Esophagus squamous epithelium (tissue), 5 donors: ENCODE data around the gene TMEM212. TPM values are rescaled to one million over a fixed set of nuclear protein-coding genes. Genes with fewer than 3 reads are reported as not detected.

Experiments
- DNase-seq: peaks from one replicate; lab custom pipeline; 2025; lab: John Stamatoyannopoulos, UW
- H3K27ac ChIP-seq, 4 donors: fragments of 200-600 bp; sonication (generic); one replicate each; pipeline ENCODE4 v1.5.1; 2016 to 2019; ENCODE audit warnings: mild to moderate bottlenecking in 1 of 4
- H3K27me3 ChIP-seq, 4 donors: fragments of 200-600 bp; sonication (generic); 1 replicate in 3 of 4; 2 replicates in 1 of 4; pipeline versions ENCODE4 v1.5.1 to v1.6.0; 2017 to 2021; ENCODE audit warnings: antibody characterized with exemption in 1 of 4
- H3K36me3 ChIP-seq, 3 donors: fragments of 200-600 bp; sonication (generic); one replicate each; pipeline ENCODE4 v1.5.1; 2016 to 2019
- H3K4me1 ChIP-seq, 3 donors: fragments of 200-600 bp; sonication (generic); one replicate each; pipeline ENCODE4 v1.5.1; 2017 to 2019
- H3K4me3 ChIP-seq, 4 donors: fragments of 200-600 bp; sonication (generic); 1 replicate in 3 of 4; 2 replicates in 1 of 4; pipeline ENCODE4 v1.5.1; 2016 to 2019; ENCODE audit warnings: mild to moderate bottlenecking in 2 of 4, moderate library complexity in 1 of 4
- H3K9me3 ChIP-seq, 3 donors: fragments of 200-600 bp; sonication (generic); one replicate each; pipeline ENCODE4 v1.5.1; 2016 to 2019
- CTCF ChIP-seq, 6 experiments: fragments of 450-650 bp in 4 of 6; fragments of 200-600 bp in 2 of 6; sonication (generic) in 2 of 6; IDR thresholded peaks; one replicate each; pipeline ENCODE4 v1.5.1; 2016 to 2019; ENCODE audit warnings: antibody characterized with exemption in 6 of 6, mild to moderate bottlenecking in 4 of 6, moderate library complexity in 4 of 6
- POLR2A ChIP-seq, 4 donors: fragments of 450-650 bp; IDR thresholded peaks; one replicate each; pipeline ENCODE4 v1.6.1; 2017; ENCODE audit warnings: antibody characterized with exemption in 4 of 4, mild to moderate bottlenecking in 4 of 4, moderate library complexity in 3 of 4
- WGBS, 2 donors: methylation state at CpG; one replicate each; pipeline ENCODE4 v1.1.5; 2018; 5-methylcytosine and 5-hydroxymethylcytosine counted together
- intact Hi-C: fragments of 100-400 bp; cut with DNase I; formaldehyde crosslinking; loops from one replicate; pipeline ENCODE4 v1.15.0; 2022
- total RNA-seq, 4 donors: library from RNA; depleted of rRNA; stranded (reverse); fragments of >200 nt; gene quantifications; one replicate each; pipeline ENCODE4 v1.1.0, GENCODE V29; 2016
- donor health status: DM: yes; HTN: yes; CAD: no.

The TMEM212 gene
- total RNA-seq, 4 donors from 2014 or later, result not detected

- intact Hi-C loops, result loop anchor here (10.0 kb wide), 1 partner anchor 187 kb away; no protein-coding TSS in a partner anchor
Measured at GRCh38 chr3:171831936-171832335, 11.2 kb upstream of the TMEM212 start.

GRCh38 chr3:171832989-171833388, 10.2 kb upstream of the TMEM212 start:
- Histone ChIP-seq H3K36me3 (no peaks in the 10 kb centered on the region), H3K27me3 (no peaks in the 10 kb centered on the region), H3K4me3 (no peak overlapping the region), H3K9me3 (no peaks in the 10 kb centered on the region), H3K4me1 (peaks cover 0 to 39% (median 20%) of the 10 kb centered on the region in 3 donors), H3K27ac (peak overlapping the region in 1 of 4 donors; percentile 52)
- TF ChIP-seq POLR2A (IDR thresholded peaks at IDR 0.05) (no peak), CTCF (IDR thresholded peaks at IDR 0.05) (no peak)
- 47 to 50% methylated on average over 5 of the region's 5 CpGs for WGBS, 2 donors
- intact Hi-C loops, result loop anchor here (10.0 kb wide), 1 partner anchor 188 kb away; no protein-coding TSS in a partner anchor
- no peak for DNase-seq

More at GRCh38 chr3:171831936-171832335, 11.2 kb upstream of the TMEM212 start:
- TF ChIP-seq CTCF (IDR thresholded peaks at IDR 0.05) (no peak), POLR2A (IDR thresholded peaks at IDR 0.05) (no peak)
- Histone ChIP-seq H3K27ac (no peak overlapping the region), H3K9me3 (no peaks in the 10 kb centered on the region), H3K4me1 (peaks cover 0 to 39% (median 20%) of the 10 kb centered on the region in 3 donors), H3K36me3 (no peaks in the 10 kb centered on the region), H3K27me3 (no peaks in the 10 kb centered on the region), H3K4me3 (no peak overlapping the region)
- 49 to 61% methylated on average over 3 of the region's 3 CpGs for WGBS, 2 donors
- DNase-seq, result no peak

GRCh38 chr3:171833789-171834460, 9.2 kb upstream of the TMEM212 start:
- Histone ChIP-seq H3K36me3 (no peaks in the 10 kb centered on the region), H3K27ac (peak overlapping the region in 2 of 4 donors; percentile 6 to 52), H3K4me1 (peaks cover 0 to 43% (median 19%) of the 10 kb centered on the region in 3 donors), H3K4me3 (no peak overlapping the region), H3K9me3 (no peaks in the 10 kb centered on the region), H3K27me3 (no peaks in the 10 kb centered on the region)
- TF ChIP-seq POLR2A (IDR thresholded peaks at IDR 0.05), result no peak
- peak in 5 of 6 experiments; percentile 22 to 72 (median 60) for TF ChIP-seq CTCF (IDR thresholded peaks at IDR 0.05)
- no peak for DNase-seq
- 35 to 63% methylated on average over 3 of the region's 3 CpGs for WGBS, 2 donors
- intact Hi-C loops, result loop anchor here (10.0 kb wide), 1 partner anchor 189 kb away; no protein-coding TSS in a partner anchor

- Histone ChIP-seq H3K36me3 (no peaks in the 10 kb centered on the region), H3K27ac (peak overlapping the region in 2 of 4 donors; percentile 6 to 52), H3K9me3 (no peaks in the 10 kb centered on the region), H3K4me3 (no peak overlapping the region), H3K4me1 (peaks cover 0 to 40% (median 17%) of the 10 kb centered on the region in 3 donors), H3K27me3 (no peaks in the 10 kb centered on the region)
- intact Hi-C loops, result loop anchor here (10.0 kb wide), 1 partner anchor 190 kb away; no protein-coding TSS in a partner anchor
- no peak for DNase-seq
- WGBS, 2 donors, result 69 to 72% methylated on average over 5 of the region's 5 CpGs
- TF ChIP-seq POLR2A (IDR thresholded peaks at IDR 0.05) (no peak), CTCF (IDR thresholded peaks at IDR 0.05) (no peak)
Measured at GRCh38 chr3:171834461-171834801, 8.7 kb upstream of the TMEM212 start.

GRCh38 chr3:171835116-171835515, 8.0 kb upstream of the TMEM212 start:
- Histone ChIP-seq H3K4me3 (no peak overlapping the region), H3K36me3 (no peaks in the 10 kb centered on the region), H3K27me3 (no peaks in the 10 kb centered on the region), H3K9me3 (no peaks in the 10 kb centered on the region), H3K4me1 (peaks cover 0 to 33% (median 12%) of the 10 kb centered on the region in 3 donors), H3K27ac (no peak overlapping the region)
- 79 to 86% methylated on average over 5 of the region's 5 CpGs for WGBS, 2 donors
- TF ChIP-seq CTCF (IDR thresholded peaks at IDR 0.05) (no peak), POLR2A (IDR thresholded peaks at IDR 0.05) (no peak)
- intact Hi-C loops, result loop anchor here (10.0 kb wide), 1 partner anchor 190 kb away; no protein-coding TSS in a partner anchor
- DNase-seq, result no peak
